Measurements from ENCODE around the gene P2RY12.

P2RY12 gene

GRCh38 chr3:151377768-151378385, 6.7 kb downstream of the P2RY12 start:
- Histone ChIP-seq H3K4me2 (ENCODE audit: low read length) (peak overlapping the region; percentile 86), H3K4me1 (ENCODE audit: low read length) (peaks cover 78% of the 10 kb centered on the region), H3K9me3 (ENCODE audit: insufficient read depth, low read length) (no peaks in the 10 kb centered on the region), H4K20me1 (ENCODE audit: insufficient read depth, low read length) (no peaks in the 10 kb centered on the region), H3K27me3 (ENCODE audit: low read depth, low read length) (no peaks in the 10 kb centered on the region), H3K9ac (ENCODE audit: low read length) (peak overlapping the region; percentile 32), H3K4me3 (ENCODE audit: low read length) (peak overlapping the region; percentile 72), H3K79me2 (ENCODE audit: low read length) (no peaks in the 10 kb centered on the region), H3K36me3 (replicated peaks; ENCODE audit: low read depth, low read length) (no peaks in the 10 kb centered on the region), H3K27ac (ENCODE audit: low read length) (peak overlapping the region; percentile 52), H2AFZ (ENCODE audit: low read depth, low read length) (peak overlapping the region; percentile 78)
- no peak for TF ChIP-seq EZH2phosphoT487 (IDR thresholded peaks at IDR 0.05; ENCODE audit: low read depth)
- TF ChIP-seq CTCF (IDR thresholded peaks at IDR 0.05; ENCODE audit: low read depth, low read length), result no peak

GRCh38 chr3:151372063-151372820, 12.3 kb downstream of the P2RY12 start:
- Histone ChIP-seq H3K4me3 (ENCODE audit: low read length) (no peak overlapping the region), H3K27me3 (ENCODE audit: low read depth, low read length) (no peaks in the 10 kb centered on the region), H3K36me3 (replicated peaks; ENCODE audit: low read depth, low read length) (no peaks in the 10 kb centered on the region), H3K4me2 (ENCODE audit: low read length) (no peak overlapping the region), H2AFZ (ENCODE audit: low read depth, low read length) (no peak overlapping the region), H3K4me1 (ENCODE audit: low read length) (peaks cover 48% of the 10 kb centered on the region), H4K20me1 (ENCODE audit: insufficient read depth, low read length) (no peaks in the 10 kb centered on the region), H3K9ac (ENCODE audit: low read length) (no peak overlapping the region), H3K79me2 (ENCODE audit: low read length) (no peaks in the 10 kb centered on the region), H3K9me3 (ENCODE audit: insufficient read depth, low read length) (no peaks in the 10 kb centered on the region), H3K27ac (ENCODE audit: low read length) (no peak overlapping the region)
- TF ChIP-seq CTCF (IDR thresholded peaks at IDR 0.05; ENCODE audit: low read depth, low read length) (no peak), EZH2phosphoT487 (IDR thresholded peaks at IDR 0.05; ENCODE audit: low read depth) (no peak)

- Histone ChIP-seq H3K27me3 (ENCODE audit: low read depth, low read length) (no peaks in the 10 kb centered on the region), H3K79me2 (ENCODE audit: low read length) (no peaks in the 10 kb centered on the region), H3K9me3 (ENCODE audit: insufficient read depth, low read length) (no peaks in the 10 kb centered on the region), H4K20me1 (ENCODE audit: insufficient read depth, low read length) (no peaks in the 10 kb centered on the region), H3K27ac (ENCODE audit: low read length) (no peak overlapping the region), H3K4me2 (ENCODE audit: low read length) (no peak overlapping the region), H3K4me1 (ENCODE audit: low read length) (peaks cover 48% of the 10 kb centered on the region), H3K36me3 (replicated peaks; ENCODE audit: low read depth, low read length) (no peaks in the 10 kb centered on the region), H3K4me3 (ENCODE audit: low read length) (no peak overlapping the region), H3K9ac (ENCODE audit: low read length) (no peak overlapping the region), H2AFZ (ENCODE audit: low read depth, low read length) (no peak overlapping the region)
- TF ChIP-seq EZH2phosphoT487 (IDR thresholded peaks at IDR 0.05; ENCODE audit: low read depth) (no peak), CTCF (IDR thresholded peaks at IDR 0.05; ENCODE audit: low read depth, low read length) (no peak)
Observed at GRCh38 chr3:151371526-151371925, 13.0 kb downstream of the P2RY12 start.

GRCh38 chr3:151367448-151367847, 17.1 kb downstream of the P2RY12 start:
- no peaks in the 10 kb centered on the region for H4K20me1 ChIP-seq (ENCODE audit: insufficient read depth, low read length)
- H3K4me1 ChIP-seq (ENCODE audit: low read length), result peaks cover 24% of the 10 kb centered on the region
- no peak overlapping the region for H3K9ac ChIP-seq (ENCODE audit: low read length)
- no peak overlapping the region for H2AFZ ChIP-seq (ENCODE audit: low read depth, low read length)
- H3K4me3 ChIP-seq (ENCODE audit: low read length), result no peak overlapping the region
- H3K79me2 ChIP-seq (ENCODE audit: low read length), result no peaks in the 10 kb centered on the region
- H3K4me2 ChIP-seq (ENCODE audit: low read length), result peak overlapping the region; percentile 13
- no peaks in the 10 kb centered on the region for H3K27me3 ChIP-seq (ENCODE audit: low read depth, low read length)
- no peaks in the 10 kb centered on the region for H3K9me3 ChIP-seq (ENCODE audit: insufficient read depth, low read length)
- H3K27ac ChIP-seq (ENCODE audit: low read length), result no peak overlapping the region
- TF ChIP-seq EZH2phosphoT487 (IDR thresholded peaks at IDR 0.05; ENCODE audit: low read depth) (no peak), CTCF (IDR thresholded peaks at IDR 0.05; ENCODE audit: low read depth, low read length) (no peak)
- H3K36me3 ChIP-seq (replicated peaks; ENCODE audit: low read depth, low read length), result no peaks in the 10 kb centered on the region

All from OCI-LY3 (cell line).